HEK293 (cell line): ENCODE data around the gene CIAO2B.

ENCODE experiments used
- CTCF ChIA-PET: fragments of 350-600 bp; formaldehyde crosslinking; extraction: SDS; loops from one replicate; lab custom pipeline; 2021; ENCODE audit warnings: antibody characterized with exemption; lab: Yijun Ruan, JAX
- POLR2A ChIA-PET: fragments of 300-600 bp; formaldehyde crosslinking; extraction: SDS; loops from one replicate; lab custom pipeline; 2020; ENCODE audit warnings: antibody characterized with exemption, inconsistent platforms; lab: Yijun Ruan, JAX
- H3K27ac ChIP-seq: fragments of 200-500 bp; sonication (Bioruptor generic); 2 replicates; pipeline ENCODE4 v1.5.1; 2014; ENCODE audit warnings: low read depth, low read length, control low read depth, inconsistent platforms; ENCODE audit errors: extremely low read depth
- H3K36me3 ChIP-seq, 2 experiments: fragments of 200-500 bp in 1 of 2; sonication (Bioruptor generic) in 1 of 2; 1 replicate in 1 of 2; 2 replicates in 1 of 2; pipeline ENCODE4 v1.5.1; 2014 to 2017; ENCODE audit warnings: inconsistent platforms in 2 of 2, low read length in 2 of 2; ENCODE audit not compliant: control insufficient read depth in 2 of 2, insufficient read depth in 1 of 2
- H3K4me1 ChIP-seq: fragments of 200-500 bp; sonication (Bioruptor generic); 2 replicates; pipeline ENCODE4 v1.5.1; 2014; ENCODE audit warnings: mild to moderate bottlenecking, low read length, inconsistent platforms; ENCODE audit not compliant: control insufficient read depth, insufficient read depth
- H3K4me3 ChIP-seq: 2 replicates; pipeline ENCODE4 v1.5.1; 2011; ENCODE audit warnings: low read depth, mild to moderate bottlenecking, control low read depth, low read length, moderate library complexity
- H3K9me3 ChIP-seq: fragments of 200-500 bp; sonication (Bioruptor generic); 2 replicates; pipeline ENCODE4 v1.5.1; 2014; ENCODE audit warnings: low read depth, low read length, inconsistent platforms; ENCODE audit not compliant: control insufficient read depth, insufficient read depth
- BCL11B ChIP-seq: fragments of 450-650 bp; formaldehyde crosslinking; IDR thresholded peaks from 2 replicates; pipeline ENCODE4 v1.5.1; 2016; ENCODE audit warnings: low read depth, missing biosample characterization, missing genetic modification characterization
- EGR2 ChIP-seq: fragments of 450-650 bp; formaldehyde crosslinking; IDR thresholded peaks from 2 replicates; pipeline ENCODE4 v1.5.1; 2016; ENCODE audit warnings: low read depth, missing biosample characterization, missing genetic modification characterization
- GLIS1 ChIP-seq: fragments of 450-650 bp; formaldehyde crosslinking; IDR thresholded peaks from 2 replicates; pipeline ENCODE4 v1.5.1; 2016; ENCODE audit warnings: missing biosample characterization, missing genetic modification characterization
- HOXA7 ChIP-seq: sonication (generic); formaldehyde crosslinking; IDR thresholded peaks from 2 replicates; pipeline ENCODE4 v1.8.1; 2022; ENCODE audit warnings: missing genetic modification reagents, borderline replicate concordance
- PRDM6 ChIP-seq: fragments of 450-650 bp; formaldehyde crosslinking; IDR thresholded peaks from 2 replicates; pipeline ENCODE4 v1.5.1; 2017; ENCODE audit warnings: missing biosample characterization, missing genetic modification characterization
- REST ChIP-seq: fragments of 450-650 bp; formaldehyde crosslinking; IDR thresholded peaks from 2 replicates; pipeline ENCODE4 v1.5.1; 2016; ENCODE audit warnings: missing biosample characterization, missing genetic modification characterization
- SALL2 ChIP-seq: fragments of 450-650 bp; formaldehyde crosslinking; IDR thresholded peaks from 2 replicates; pipeline ENCODE4 v1.5.0; 2017; ENCODE audit warnings: missing biosample characterization, mild to moderate bottlenecking, missing genetic modification characterization, borderline replicate concordance
- SP3 ChIP-seq: fragments of 450-650 bp; formaldehyde crosslinking; IDR thresholded peaks from 2 replicates; pipeline ENCODE4 v1.5.1; 2016; ENCODE audit warnings: missing biosample characterization, missing genetic modification characterization
- YY1 ChIP-seq: fragments of 450-650 bp; formaldehyde crosslinking; IDR thresholded peaks from 2 replicates; pipeline ENCODE4 v1.5.1; 2018; ENCODE audit warnings: missing biosample characterization, missing genetic modification characterization
- ZBTB8A ChIP-seq: fragments of 450-650 bp; formaldehyde crosslinking; IDR thresholded peaks from 2 replicates; pipeline ENCODE4 v1.5.1; 2016; ENCODE audit warnings: missing biosample characterization, missing genetic modification characterization
- ZFP3 ChIP-seq: fragments of 450-650 bp; formaldehyde crosslinking; IDR thresholded peaks from 2 replicates; pipeline ENCODE4 v1.5.1; 2016; ENCODE audit warnings: low read depth, missing biosample characterization, missing genetic modification characterization
- ZNF155 ChIP-seq: fragments of 450-650 bp; formaldehyde crosslinking; IDR thresholded peaks from 2 replicates; pipeline ENCODE4 v1.5.1; 2016; ENCODE audit warnings: missing biosample characterization, missing genetic modification characterization
- ZNF18 ChIP-seq: fragments of 450-650 bp; formaldehyde crosslinking; IDR thresholded peaks from 2 replicates; pipeline ENCODE4 v1.5.1; 2016; ENCODE audit warnings: missing biosample characterization, missing genetic modification characterization
- ZNF184 ChIP-seq: fragments of 450-650 bp; IDR thresholded peaks from 2 replicates; pipeline ENCODE4 v1.5.1; 2018; ENCODE audit warnings: missing biosample characterization, mild to moderate bottlenecking, missing genetic modification characterization
- ZNF221 ChIP-seq: fragments of 450-650 bp; formaldehyde crosslinking; IDR thresholded peaks from 2 replicates; pipeline ENCODE4 v1.5.1; 2017; ENCODE audit warnings: missing biosample characterization, missing genetic modification characterization, borderline replicate concordance
- ZNF324 ChIP-seq: fragments of 450-650 bp; formaldehyde crosslinking; IDR thresholded peaks from 2 replicates; pipeline ENCODE4 v1.5.1; 2016; ENCODE audit warnings: missing biosample characterization, missing genetic modification characterization
- ZNF544 ChIP-seq: fragments of 450-650 bp; formaldehyde crosslinking; IDR thresholded peaks from 2 replicates; pipeline ENCODE4 v1.5.0; 2017; ENCODE audit warnings: missing biosample characterization, missing genetic modification characterization
- ZNF549 ChIP-seq: fragments of 450-650 bp; IDR thresholded peaks from 2 replicates; pipeline ENCODE4 v1.5.1; 2018; ENCODE audit warnings: missing biosample characterization, missing genetic modification characterization, mild to moderate bottlenecking, inconsistent platforms, moderate library complexity
- ZNF610 ChIP-seq: fragments of 450-650 bp; formaldehyde crosslinking; IDR thresholded peaks from 2 replicates; pipeline ENCODE4 v1.5.1; 2016; ENCODE audit warnings: missing biosample characterization, missing genetic modification characterization, borderline replicate concordance
- ZNF621 ChIP-seq: fragments of 450-650 bp; formaldehyde crosslinking; IDR thresholded peaks from 2 replicates; pipeline ENCODE4 v1.5.1; 2017; ENCODE audit warnings: missing biosample characterization, missing genetic modification characterization
- ZNF645 ChIP-seq: fragments of 450-650 bp; formaldehyde crosslinking; IDR thresholded peaks from 2 replicates; pipeline ENCODE4; 2016; ENCODE audit warnings: missing biosample characterization, missing genetic modification characterization
- ZNF843 ChIP-seq: fragments of 450-650 bp; formaldehyde crosslinking; IDR thresholded peaks from 2 replicates; pipeline ENCODE4 v1.5.1; 2016; ENCODE audit warnings: missing biosample characterization, missing genetic modification characterization
- ZSCAN5A ChIP-seq: fragments of 450-650 bp; formaldehyde crosslinking; IDR thresholded peaks from 2 replicates; pipeline ENCODE4 v1.5.1; 2016; ENCODE audit warnings: missing biosample characterization, missing genetic modification characterization

CIAO2B gene

DNA sequence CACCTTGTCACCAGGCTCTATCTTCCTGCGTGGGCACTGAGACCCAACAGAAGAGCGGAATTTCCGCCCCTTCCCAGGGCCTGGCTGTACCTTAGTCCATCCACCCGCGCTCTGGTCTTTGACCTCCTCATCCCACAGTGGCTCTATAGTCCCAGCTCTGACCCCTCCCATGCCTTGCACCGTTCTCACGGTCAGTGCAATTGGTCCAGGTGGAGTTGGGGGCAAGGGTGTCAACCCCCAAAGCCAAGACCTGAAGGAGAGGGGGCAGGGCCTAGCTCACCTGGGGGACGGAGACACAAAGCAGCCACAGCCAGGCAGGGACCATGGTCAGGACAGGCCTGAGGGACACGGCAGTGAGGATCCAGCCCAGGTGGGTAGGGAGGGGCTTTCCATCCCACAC is 16.5 kb downstream of the CIAO2B start:
- Histone ChIP-seq H3K27ac (no peak overlapping the region), H3K9me3 (no peaks in the 10 kb centered on the region), H3K4me3 (no peak overlapping the region), H3K4me1 (no peaks in the 10 kb centered on the region), H3K36me3 (no peaks in the 10 kb centered on the region)
- CTCF ChIA-PET = interaction anchor here (0.9 to 15.1 kb wide), 2 partner anchors 19 to 44 kb away, joined by 4 to 268 read pairs; partner anchors contain the start of gene CES3
- POLR2A ChIA-PET = interaction anchor here (2.2 kb wide), 1 partner anchor 12 kb away, joined by 6 read pairs; no protein-coding TSS in a partner anchor
- TF ChIP-seq SALL2 (tag by site-specific recombination) (no peak), EGR2 (tag by site-specific recombination) (peak; percentile 36; the same call in 1 of the 2 replicates)

DNA sequence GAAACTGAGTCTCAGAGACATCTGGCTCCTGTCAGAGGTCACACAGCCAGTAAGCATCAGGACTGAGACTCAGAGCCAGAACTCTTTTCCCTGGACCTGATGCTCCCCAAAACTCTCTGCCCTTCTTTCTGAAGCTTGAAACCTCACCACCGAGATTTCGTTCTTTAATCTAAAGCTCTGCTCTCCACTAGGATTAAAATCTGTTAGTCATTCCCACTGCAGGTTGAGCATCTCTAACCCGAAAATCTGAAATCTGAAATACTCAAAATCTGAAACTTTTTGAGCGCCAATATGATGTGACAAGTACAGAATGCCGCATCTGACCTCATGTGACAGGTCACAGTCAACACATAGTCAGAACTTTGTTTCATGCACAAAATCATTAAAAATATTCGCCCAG is 17.7 kb downstream of the CIAO2B start:
- Histone ChIP-seq H3K36me3 (no peaks in the 10 kb centered on the region), H3K9me3 (no peaks in the 10 kb centered on the region), H3K4me1 (no peaks in the 10 kb centered on the region)
- POLR2A ChIA-PET = interaction anchor here (2.2 kb wide), 1 partner anchor 11 kb away, joined by 6 read pairs; no protein-coding TSS in a partner anchor
- TF ChIP-seq ZNF645 (tag by site-specific recombination) (no peak), PRDM6 (no peak), ZNF324 (tag by site-specific recombination) (no peak), BCL11B (no peak), YY1 (tag by site-specific recombination) (no peak), ZBTB8A (tag by site-specific recombination) (no peak), REST (no peak)
- TF ChIP-seq, all 188 proteins: peak for 0
- H3K4me3 ChIP-seq = no peak overlapping the region
- no peak overlapping the region for H3K27ac ChIP-seq
- CTCF ChIA-PET = interaction anchor here (0.6 to 15.1 kb wide), 2 partner anchors 18 to 37 kb away, joined by 3 to 268 read pairs; no protein-coding TSS in a partner anchor

DNA sequence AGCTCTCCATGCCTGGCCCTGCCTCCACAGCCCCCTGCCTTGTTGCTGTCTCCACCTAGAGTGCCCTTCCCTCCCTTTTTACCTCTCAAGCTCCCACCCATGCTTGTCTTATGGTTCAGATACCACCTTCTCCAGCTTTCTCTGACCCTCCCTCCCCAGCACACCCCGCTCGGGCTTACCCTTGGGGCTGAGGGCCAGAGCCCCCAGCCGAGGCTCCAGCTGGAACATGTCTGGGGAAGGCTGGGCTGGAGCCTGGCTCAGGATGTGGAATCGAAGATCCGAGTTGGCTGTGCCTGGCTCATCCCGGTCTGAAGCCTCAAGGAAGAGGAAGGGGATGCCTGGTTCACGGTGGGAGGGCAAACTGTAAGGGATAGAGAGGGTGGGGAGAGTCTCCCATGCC is 19.2 kb downstream of the CIAO2B start:
- no peaks in the 10 kb centered on the region for H3K9me3 ChIP-seq
- ChIA-PET POLR2A (interaction anchor here (0.8 kb wide), 1 partner anchor 14 kb away, joined by 6 read pairs; no protein-coding TSS in a partner anchor), CTCF (interaction anchor here (15.1 kb wide), 1 partner anchor 16 kb away, joined by 268 read pairs; no protein-coding TSS in a partner anchor)
- TF ChIP-seq ZNF155 (tag by site-specific recombination) (no peak), GLIS1 (tag by site-specific recombination) (no peak), ZNF549 (tag by site-specific recombination) (no peak), ZNF621 (tag by site-specific recombination) (no peak), ZSCAN5A (no peak), ZNF843 (tag by site-specific recombination) (no peak), ZNF610 (no peak), ZNF184 (tag by site-specific recombination) (no peak), HOXA7 (no peak), ZFP3 (tag by site-specific recombination) (no peak), ZNF18 (tag by site-specific recombination) (no peak), ZNF221 (no peak), SP3 (tag by site-specific recombination) (no peak), ZNF544 (tag by site-specific recombination) (no peak)

More for the DNA sequence above, 19.2 kb downstream of the CIAO2B start:
- Histone ChIP-seq H3K4me1 (no peaks in the 10 kb centered on the region), H3K27ac (no peak overlapping the region), H3K36me3 (no peaks in the 10 kb centered on the region), H3K4me3 (no peak overlapping the region)
